ENCODE measurements around the gene DHFR2.
"Not testable (repeated sequence)": the region's sequence is repeated elsewhere in the genome, so short reads cannot be mapped to it uniquely, and the experiment has no call there.

DHFR2 gene

DNA sequence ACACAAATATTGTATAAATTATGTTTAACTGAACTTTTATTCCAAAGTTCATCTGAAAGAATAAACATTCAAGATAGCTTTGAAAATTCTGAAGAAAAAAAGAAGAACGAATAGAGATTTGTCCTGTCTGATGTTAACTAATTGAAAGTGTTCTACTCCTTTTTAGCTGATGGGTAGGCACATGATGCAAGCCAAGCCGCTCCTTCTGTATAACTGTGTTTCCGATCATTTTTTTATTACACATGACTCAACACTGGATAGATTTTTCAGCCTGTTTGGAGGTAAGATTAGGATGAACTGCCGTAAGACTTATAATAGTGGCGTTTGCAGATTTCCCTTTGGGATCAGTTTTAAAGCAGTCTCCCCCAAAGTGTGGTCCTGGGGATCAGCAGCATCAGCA lies 19.2 kb upstream of the DHFR2 start:
- ATAC-seq: no peak

DNA sequence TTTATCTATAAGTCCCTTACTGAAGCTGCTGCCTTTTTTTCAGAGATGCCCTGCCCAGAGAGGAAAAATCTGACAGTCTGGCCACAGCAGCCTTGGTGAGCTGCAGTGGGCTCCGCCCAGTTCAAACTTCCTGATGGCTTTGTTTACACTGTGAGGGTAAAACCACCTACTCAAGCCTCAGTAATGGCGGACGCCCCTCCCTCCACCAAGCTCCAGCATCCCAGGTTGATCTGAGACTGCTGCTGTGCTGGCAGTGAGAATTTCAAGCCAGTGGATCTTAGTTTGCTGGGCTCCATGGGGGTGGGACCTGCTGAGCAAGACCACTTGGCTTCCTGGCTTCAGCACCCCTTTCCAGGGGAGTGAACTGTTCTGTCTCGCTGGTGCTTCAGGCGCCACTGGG lies 17.8 kb upstream of the DHFR2 start:
- not testable (repeated sequence) for ATAC-seq

More for the DNA sequence above, 19.2 kb upstream of the DHFR2 start:
- TF ChIP-seq, protein P1, sequence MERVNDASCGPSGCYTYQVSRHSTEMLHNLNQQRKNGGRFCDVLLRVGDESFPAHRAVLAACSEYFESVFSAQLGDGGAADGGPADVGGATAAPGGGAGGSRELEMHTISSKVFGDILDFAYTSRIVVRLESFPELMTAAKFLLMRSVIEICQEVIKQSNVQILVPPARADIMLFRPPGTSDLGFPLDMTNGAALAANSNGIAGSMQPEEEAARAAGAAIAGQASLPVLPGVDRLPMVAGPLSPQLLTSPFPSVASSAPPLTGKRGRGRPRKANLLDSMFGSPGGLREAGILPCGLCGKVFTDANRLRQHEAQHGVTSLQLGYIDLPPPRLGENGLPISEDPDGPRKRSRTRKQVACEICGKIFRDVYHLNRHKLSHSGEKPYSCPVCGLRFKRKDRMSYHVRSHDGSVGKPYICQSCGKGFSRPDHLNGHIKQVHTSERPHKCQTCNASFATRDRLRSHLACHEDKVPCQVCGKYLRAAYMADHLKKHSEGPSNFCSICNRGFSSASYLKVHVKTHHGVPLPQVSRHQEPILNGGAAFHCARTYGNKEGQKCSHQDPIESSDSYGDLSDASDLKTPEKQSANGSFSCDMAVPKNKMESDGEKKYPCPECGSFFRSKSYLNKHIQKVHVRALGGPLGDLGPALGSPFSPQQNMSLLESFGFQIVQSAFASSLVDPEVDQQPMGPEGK (CRISPR knock-in tag; IDR thresholded peaks at IDR 0.05; ENCODE audit: borderline replicate concordance): no peak
- TF ChIP-seq SNAI2 (CRISPR knock-in tag; IDR thresholded peaks at IDR 0.05) (no peak), ZNF70 (CRISPR knock-in tag; IDR thresholded peaks at IDR 0.05) (no peak), ZNF565 (CRISPR knock-in tag; conservative IDR thresholded peaks at IDR 0.05; ENCODE audit: low read depth) (no peak), TOX (CRISPR knock-in tag; IDR thresholded peaks at IDR 0.05; ENCODE audit: borderline replicate concordance) (no peak), ARNTL (CRISPR knock-in tag; IDR thresholded peaks at IDR 0.05; ENCODE audit: borderline replicate concordance, low read depth) (no peak), OSR1 (CRISPR knock-in tag; IDR thresholded peaks at IDR 0.05) (no peak), GLIS3 (CRISPR knock-in tag; IDR thresholded peaks at IDR 0.05) (no peak), ESRRG (CRISPR knock-in tag; IDR thresholded peaks at IDR 0.05) (no peak), RARB (CRISPR knock-in tag; IDR thresholded peaks at IDR 0.05) (no peak), CSDC2 (CRISPR knock-in tag; IDR thresholded peaks at IDR 0.05) (no peak), ISL1 (CRISPR knock-in tag; IDR thresholded peaks at IDR 0.05) (no peak), TCF4 (CRISPR knock-in tag; IDR thresholded peaks at IDR 0.05; ENCODE audit: borderline replicate concordance) (no peak), ZFP30 (CRISPR knock-in tag; IDR thresholded peaks at IDR 0.05) (no peak), BACH2 (CRISPR knock-in tag; IDR thresholded peaks at IDR 0.05; ENCODE audit: borderline replicate concordance) (no peak), PPARA (CRISPR knock-in tag; IDR thresholded peaks at IDR 0.05; ENCODE audit: borderline replicate concordance) (no peak), ZNF8 (CRISPR knock-in tag; IDR thresholded peaks at IDR 0.05) (no peak), ZFP3 (CRISPR knock-in tag; IDR thresholded peaks at IDR 0.05) (no peak)
- TF ChIP-seq, protein P2, sequence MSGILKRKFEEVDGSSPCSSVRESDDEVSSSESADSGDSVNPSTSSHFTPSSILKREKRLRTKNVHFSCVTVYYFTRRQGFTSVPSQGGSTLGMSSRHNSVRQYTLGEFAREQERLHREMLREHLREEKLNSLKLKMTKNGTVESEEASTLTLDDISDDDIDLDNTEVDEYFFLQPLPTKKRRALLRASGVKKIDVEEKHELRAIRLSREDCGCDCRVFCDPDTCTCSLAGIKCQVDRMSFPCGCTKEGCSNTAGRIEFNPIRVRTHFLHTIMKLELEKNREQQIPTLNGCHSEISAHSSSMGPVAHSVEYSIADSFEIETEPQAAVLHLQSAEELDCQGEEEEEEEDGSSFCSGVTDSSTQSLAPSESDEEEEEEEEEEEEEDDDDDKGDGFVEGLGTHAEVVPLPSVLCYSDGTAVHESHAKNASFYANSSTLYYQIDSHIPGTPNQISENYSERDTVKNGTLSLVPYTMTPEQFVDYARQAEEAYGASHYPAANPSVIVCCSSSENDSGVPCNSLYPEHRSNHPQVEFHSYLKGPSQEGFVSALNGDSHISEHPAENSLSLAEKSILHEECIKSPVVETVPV (CRISPR knock-in tag; IDR thresholded peaks at IDR 0.05): no peak
- TF ChIP-seq, protein P3, sequence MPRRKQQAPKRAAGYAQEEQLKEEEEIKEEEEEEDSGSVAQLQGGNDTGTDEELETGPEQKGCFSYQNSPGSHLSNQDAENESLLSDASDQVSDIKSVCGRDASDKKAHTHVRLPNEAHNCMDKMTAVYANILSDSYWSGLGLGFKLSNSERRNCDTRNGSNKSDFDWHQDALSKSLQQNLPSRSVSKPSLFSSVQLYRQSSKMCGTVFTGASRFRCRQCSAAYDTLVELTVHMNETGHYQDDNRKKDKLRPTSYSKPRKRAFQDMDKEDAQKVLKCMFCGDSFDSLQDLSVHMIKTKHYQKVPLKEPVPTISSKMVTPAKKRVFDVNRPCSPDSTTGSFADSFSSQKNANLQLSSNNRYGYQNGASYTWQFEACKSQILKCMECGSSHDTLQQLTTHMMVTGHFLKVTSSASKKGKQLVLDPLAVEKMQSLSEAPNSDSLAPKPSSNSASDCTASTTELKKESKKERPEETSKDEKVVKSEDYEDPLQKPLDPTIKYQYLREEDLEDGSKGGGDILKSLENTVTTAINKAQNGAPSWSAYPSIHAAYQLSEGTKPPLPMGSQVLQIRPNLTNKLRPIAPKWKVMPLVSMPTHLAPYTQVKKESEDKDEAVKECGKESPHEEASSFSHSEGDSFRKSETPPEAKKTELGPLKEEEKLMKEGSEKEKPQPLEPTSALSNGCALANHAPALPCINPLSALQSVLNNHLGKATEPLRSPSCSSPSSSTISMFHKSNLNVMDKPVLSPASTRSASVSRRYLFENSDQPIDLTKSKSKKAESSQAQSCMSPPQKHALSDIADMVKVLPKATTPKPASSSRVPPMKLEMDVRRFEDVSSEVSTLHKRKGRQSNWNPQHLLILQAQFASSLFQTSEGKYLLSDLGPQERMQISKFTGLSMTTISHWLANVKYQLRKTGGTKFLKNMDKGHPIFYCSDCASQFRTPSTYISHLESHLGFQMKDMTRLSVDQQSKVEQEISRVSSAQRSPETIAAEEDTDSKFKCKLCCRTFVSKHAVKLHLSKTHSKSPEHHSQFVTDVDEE (CRISPR knock-in tag; IDR thresholded peaks at IDR 0.05): no peak

DNA sequence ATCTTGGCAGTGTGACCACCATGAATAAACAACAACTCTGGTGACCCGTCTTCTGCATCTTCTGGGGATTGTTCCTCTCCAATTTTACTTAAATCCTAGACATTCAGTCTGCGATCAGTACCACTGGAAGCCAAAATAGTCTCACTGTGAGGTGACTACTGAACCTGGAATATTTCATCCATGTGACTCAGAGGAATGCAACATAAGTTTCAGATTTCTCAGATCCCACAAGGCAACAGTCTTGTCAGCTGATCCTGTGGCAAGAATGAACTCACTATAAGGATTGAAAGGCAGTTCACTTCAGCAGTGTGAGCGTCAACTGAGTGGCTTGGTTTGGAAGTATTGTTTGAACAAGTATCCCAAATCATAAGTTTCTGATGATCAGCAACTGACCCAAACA lies 13.3 kb upstream of the DHFR2 start:
- peak; percentile 49; the same call in 2 of the 3 replicates for ATAC-seq
- TF ChIP-seq, protein P4, sequence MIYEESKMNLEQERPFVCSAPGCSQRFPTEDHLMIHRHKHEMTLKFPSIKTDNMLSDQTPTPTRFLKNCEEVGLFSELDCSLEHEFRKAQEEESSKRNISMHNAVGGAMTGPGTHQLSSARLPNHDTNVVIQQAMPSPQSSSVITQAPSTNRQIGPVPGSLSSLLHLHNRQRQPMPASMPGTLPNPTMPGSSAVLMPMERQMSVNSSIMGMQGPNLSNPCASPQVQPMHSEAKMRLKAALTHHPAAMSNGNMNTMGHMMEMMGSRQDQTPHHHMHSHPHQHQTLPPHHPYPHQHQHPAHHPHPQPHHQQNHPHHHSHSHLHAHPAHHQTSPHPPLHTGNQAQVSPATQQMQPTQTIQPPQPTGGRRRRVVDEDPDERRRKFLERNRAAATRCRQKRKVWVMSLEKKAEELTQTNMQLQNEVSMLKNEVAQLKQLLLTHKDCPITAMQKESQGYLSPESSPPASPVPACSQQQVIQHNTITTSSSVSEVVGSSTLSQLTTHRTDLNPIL (CRISPR knock-in tag; IDR thresholded peaks at IDR 0.05; ENCODE audit: low read depth): no peak
- no peak for TF ChIP-seq OSR1 (CRISPR knock-in tag; IDR thresholded peaks at IDR 0.05)
- no peak for TF ChIP-seq ZNF8 (CRISPR knock-in tag; IDR thresholded peaks at IDR 0.05)
- no peak for TF ChIP-seq ZNF70 (CRISPR knock-in tag; IDR thresholded peaks at IDR 0.05)
- TF ChIP-seq ZC3H10 (CRISPR knock-in tag; IDR thresholded peaks at IDR 0.05): no peak
- no peak for TF ChIP-seq BACH2 (CRISPR knock-in tag; IDR thresholded peaks at IDR 0.05; ENCODE audit: borderline replicate concordance)
- TF ChIP-seq CSDC2 (CRISPR knock-in tag; IDR thresholded peaks at IDR 0.05): no peak
- no peak for TF ChIP-seq ESRRG (CRISPR knock-in tag; IDR thresholded peaks at IDR 0.05)
- no peak for TF ChIP-seq PPARA (CRISPR knock-in tag; IDR thresholded peaks at IDR 0.05; ENCODE audit: borderline replicate concordance)

DNA sequence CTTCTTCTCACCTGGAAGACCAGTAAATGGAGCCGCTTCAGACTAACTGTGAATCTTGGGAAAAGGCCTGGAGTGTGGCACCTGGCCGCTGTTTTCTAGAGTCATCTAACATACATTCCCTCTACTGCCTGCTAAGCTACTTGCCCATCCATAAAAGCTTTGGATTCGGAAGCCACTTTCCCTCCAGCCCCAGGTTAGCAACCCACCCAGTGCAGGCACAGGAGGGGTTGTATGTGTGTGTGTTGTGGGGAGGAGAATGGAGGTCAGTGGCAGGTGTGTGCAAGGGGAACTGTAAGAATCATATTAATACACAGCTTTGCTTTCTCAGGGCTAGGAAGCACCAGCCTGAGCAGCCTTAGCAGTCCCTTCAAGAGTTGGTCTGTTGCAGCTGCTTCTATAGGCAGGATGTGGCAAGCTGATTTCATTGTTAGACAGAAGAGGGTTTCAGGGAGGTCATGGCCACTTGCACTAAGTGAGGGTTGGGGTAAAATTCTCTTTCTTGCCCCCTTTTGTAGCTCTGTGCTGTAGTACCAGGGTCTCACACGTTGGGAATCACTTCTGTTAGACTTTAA lies 9.1 kb upstream of the DHFR2 start:
- TF ChIP-seq, protein P3 (CRISPR knock-in tag; IDR thresholded peaks at IDR 0.05): no peak
- TF ChIP-seq BACH2 (CRISPR knock-in tag; IDR thresholded peaks at IDR 0.05; ENCODE audit: borderline replicate concordance) (no peak), ISL1 (CRISPR knock-in tag; IDR thresholded peaks at IDR 0.05) (no peak), CSDC2 (CRISPR knock-in tag; IDR thresholded peaks at IDR 0.05) (no peak), ZNF70 (CRISPR knock-in tag; IDR thresholded peaks at IDR 0.05) (no peak), SNAI2 (CRISPR knock-in tag; IDR thresholded peaks at IDR 0.05) (no peak), ARNTL (CRISPR knock-in tag; IDR thresholded peaks at IDR 0.05; ENCODE audit: borderline replicate concordance, low read depth) (no peak), ZNF8 (CRISPR knock-in tag; IDR thresholded peaks at IDR 0.05) (no peak), TCF4 (CRISPR knock-in tag; IDR thresholded peaks at IDR 0.05; ENCODE audit: borderline replicate concordance) (no peak), PPARA (CRISPR knock-in tag; IDR thresholded peaks at IDR 0.05; ENCODE audit: borderline replicate concordance) (no peak)
- TF ChIP-seq, protein P5, sequence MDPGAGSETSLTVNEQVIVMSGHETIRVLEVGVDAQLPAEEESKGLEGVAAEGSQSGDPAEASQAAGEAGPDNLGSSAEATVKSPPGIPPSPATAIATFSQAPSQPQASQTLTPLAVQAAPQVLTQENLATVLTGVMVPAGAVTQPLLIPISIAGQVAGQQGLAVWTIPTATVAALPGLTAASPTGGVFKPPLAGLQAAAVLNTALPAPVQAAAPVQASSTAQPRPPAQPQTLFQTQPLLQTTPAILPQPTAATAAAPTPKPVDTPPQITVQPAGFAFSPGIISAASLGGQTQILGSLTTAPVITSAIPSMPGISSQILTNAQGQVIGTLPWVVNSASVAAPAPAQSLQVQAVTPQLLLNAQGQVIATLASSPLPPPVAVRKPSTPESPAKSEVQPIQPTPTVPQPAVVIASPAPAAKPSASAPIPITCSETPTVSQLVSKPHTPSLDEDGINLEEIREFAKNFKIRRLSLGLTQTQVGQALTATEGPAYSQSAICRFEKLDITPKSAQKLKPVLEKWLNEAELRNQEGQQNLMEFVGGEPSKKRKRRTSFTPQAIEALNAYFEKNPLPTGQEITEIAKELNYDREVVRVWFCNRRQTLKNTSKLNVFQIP (CRISPR knock-in tag; IDR thresholded peaks at IDR 0.05; ENCODE audit: borderline replicate concordance, low read depth): no peak
- ATAC-seq: no peak
